G401.6 (cell line): Measurements from ENCODE around the gene SNX20.

Experiments
- FAIRE-seq: peaks from 2 replicates; lab custom pipeline; 2012; peaks lifted over from hg19 to GRCh38; lab: Jason Lieb, UNC

The SNX20 gene

GRCh38 chr16:50705436-50706110, 24.5 kb upstream of the SNX20 start:
- FAIRE-seq = no peak

DNA sequence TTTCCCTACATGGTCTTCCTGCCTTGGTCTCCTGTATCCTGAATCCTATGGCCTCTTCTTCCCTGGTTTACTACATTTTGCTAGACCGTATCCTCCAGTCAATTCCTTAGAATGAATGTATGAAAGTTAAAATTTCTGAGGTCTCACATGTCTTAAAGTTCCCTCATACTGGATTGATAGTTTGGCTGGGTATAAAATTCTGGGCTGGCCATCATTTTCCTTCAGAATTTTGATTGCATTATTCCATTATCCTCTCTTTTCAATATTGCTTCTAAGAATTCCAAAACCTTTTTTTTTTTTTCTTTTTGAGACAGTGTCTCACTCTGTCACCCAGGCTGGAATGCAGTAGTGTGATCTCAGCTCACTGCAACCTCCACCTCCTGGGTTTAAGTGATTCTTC, 23.1 kb upstream of the SNX20 start:
- FAIRE-seq = no peak

- FAIRE-seq = no peak
Observed at GRCh38 chr16:50702725-50703124, 21.6 kb upstream of the SNX20 start.

DNA sequence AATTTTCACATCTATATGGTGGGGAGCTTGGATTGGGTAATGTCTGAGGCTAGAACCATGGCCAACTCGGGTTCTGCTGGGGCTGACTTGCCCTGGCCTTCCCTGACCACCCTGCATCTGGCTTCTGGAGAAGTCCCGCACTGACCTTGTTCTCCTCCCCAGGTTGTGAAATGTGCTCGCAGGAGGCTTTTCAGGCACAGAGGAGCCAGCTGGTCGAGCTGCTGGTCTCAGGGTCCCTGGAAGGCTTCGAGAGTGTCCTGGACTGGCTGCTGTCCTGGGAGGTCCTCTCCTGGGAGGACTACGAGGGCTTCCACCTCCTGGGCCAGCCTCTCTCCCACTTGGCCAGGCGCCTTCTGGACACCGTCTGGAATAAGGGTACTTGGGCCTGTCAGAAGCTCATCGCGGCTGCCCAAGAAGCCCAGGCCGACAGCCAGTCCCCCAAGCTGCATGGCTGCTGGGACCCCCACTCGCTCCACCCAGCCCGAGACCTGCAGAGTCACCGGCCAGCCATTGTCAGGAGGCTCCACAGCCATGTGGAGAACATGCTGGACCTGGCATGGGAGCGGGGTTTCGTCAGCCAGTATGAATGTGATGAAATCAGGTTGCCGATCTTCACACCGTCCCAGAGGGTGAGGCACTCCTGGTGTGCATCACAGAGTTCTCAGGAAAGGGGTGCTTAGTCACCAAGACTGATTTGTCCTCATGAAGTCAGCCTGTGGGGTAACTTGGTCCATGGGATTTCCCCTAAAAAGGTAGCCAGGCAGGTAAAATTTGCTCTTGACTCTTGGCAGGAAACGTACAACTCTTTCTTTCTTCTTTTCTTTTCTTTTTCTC, 18.4 kb upstream of the SNX20 start:
- FAIRE-seq = no peak

- no peak for FAIRE-seq
Observed at GRCh38 chr16:50697881-50698767, 17.0 kb upstream of the SNX20 start.

GRCh38 chr16:50697421-50697715, 16.3 kb upstream of the SNX20 start:
- FAIRE-seq = no peak

GRCh38 chr16:50696575-50697420, 15.7 kb upstream of the SNX20 start:
- FAIRE-seq = no peak

DNA sequence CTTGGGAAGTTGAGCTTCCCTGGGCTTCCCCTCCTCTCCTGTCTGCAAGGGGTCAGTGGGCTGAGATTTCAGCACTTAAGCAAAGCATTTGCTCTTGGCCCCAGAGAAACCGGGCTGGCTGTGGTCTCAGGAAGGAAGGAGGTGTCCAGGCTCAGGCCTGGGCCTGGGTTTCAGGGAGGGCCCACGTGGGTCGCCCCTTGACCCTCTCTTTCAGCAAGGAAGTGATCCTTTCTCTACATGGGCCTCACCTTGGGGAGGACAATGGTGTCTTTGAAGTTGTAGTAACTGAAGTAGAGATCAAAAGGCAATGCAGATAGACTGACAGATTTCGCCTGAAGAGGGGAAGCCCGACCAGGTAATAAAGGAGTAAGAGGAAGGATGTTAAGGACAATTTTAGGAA, 15.0 kb upstream of the SNX20 start:
- no peak for FAIRE-seq

DNA sequence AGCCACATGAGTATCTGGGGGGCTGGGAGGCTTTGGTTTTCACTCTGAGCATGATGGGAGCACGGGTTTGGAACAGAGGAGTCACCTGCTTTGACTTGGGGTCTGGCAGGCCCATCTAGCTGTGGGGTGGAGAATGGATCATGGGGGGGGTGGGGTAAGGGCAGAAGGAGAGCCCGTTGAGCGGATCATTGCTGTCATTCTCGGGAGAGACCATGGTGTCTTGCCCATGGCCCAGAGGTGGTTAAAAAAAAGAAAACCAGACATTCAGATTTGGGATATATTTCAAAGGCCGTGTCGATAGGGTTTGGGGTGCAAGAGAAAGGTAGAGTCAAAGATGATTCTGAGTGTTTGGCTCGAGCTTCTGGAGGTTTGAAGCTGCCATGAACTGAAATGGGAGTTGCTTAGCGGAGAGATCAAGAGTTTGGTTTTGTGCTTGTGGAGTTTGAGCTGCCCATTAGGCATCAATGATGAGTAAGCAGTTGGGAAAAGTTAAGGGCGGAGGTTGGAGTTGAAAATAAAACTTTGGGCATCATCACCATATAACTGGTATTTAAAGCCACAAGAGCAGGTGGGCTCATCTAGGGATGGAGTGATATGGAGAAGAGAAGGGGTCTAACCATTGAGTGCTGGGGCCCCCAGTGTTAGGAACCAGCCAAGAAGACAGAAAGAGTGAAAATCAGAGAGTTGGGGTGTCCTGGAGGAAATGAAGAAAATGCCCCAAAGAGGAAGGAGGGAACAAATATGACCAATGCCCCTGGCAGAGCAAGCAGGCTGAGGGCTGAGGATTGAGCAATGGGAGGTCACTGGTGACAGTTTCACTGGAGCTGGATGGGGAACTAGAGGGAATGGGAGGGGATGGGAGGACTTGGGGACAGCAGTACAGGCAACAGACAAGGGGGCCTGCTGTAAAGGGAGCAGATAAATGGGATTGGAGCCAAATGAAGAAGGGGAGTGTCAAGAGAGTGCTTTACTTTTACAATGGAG, 14.2 kb upstream of the SNX20 start:
- FAIRE-seq = no peak

DNA sequence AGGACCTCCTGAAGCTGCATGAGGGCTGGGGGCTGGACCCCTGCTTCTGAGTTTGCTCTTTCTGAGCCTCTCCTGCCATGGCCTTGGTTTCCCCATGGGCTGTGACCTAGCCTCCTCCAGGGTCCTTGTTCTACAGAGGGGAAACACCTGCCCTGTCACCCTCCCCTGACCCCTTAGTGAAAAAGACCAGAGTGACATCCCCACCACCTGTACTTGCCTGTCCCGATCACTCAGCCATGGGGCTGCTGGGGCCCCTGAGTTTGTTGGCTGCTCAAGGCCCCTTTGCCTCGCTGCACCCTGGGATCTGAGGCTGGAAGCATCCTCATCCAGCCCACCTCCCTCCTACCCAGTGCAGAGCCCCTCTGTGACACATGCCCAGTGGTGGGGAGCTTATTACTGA, 13.1 kb upstream of the SNX20 start:
- FAIRE-seq = no peak

- no peak for FAIRE-seq
Observed at GRCh38 chr16:50692999-50693781, 12.1 kb upstream of the SNX20 start, which contains the start of gene NOD2. Gene NOD2, plus strand, starts transcription at chr16:50693606. Its CDS starts 5,890 bp downstream, at chr16:50699496.

GRCh38 chr16:50692644-50692998, 11.5 kb upstream of the SNX20 start:
- no peak for FAIRE-seq

DNA sequence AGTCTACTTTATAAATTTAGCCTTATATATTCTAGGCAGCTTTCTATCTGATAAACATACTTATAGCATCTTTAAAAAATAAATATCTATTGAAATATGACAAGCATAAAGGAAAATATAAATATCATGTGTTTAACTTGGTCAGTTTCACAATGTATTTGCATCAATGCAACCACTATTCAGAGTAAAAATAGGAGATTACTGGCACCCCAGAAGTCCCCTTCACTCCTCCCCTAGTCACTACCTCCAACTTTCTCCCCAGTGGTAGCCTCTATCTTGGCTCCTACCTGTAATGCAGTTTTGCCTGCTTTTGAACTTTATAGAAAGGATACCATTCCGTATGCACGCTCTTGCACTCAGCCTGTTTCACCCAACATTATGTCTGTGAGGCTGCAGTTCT, 9.1 kb upstream of the SNX20 start:
- no peak for FAIRE-seq

- no peak for FAIRE-seq
Observed at GRCh38 chr16:50688867-50689266, 7.8 kb upstream of the SNX20 start.

- FAIRE-seq = no peak
Observed at GRCh38 chr16:50688083-50688482, 7.0 kb upstream of the SNX20 start.

DNA sequence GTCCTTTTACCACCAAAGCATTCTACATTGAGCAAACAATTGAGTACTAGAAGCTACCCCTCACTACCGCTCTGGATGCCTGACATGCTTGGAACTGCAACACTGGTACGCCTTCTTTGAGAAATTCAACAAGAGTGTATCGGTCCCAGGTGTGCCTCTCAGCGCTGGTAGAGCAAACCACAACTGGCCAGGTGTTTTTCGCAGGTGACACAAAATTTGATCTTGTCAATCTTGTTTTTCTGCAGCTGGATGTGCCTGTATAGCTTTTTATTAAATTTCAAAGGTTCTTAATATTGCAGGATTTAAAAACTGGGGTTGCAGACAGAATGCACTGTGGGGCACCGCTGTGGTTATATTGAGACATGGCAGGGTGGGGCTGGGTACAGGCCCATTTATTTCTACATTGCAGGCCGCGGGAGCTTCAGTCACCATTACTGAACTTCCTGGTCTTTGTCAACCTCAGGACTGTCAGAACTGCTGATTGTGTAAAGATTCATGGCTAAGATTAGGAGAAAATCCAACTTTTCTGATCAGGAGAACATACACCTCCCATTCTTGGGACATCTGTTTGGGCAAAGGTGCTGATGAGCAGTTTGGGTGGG, 4.5 kb upstream of the SNX20 start:
- no peak for FAIRE-seq

DNA sequence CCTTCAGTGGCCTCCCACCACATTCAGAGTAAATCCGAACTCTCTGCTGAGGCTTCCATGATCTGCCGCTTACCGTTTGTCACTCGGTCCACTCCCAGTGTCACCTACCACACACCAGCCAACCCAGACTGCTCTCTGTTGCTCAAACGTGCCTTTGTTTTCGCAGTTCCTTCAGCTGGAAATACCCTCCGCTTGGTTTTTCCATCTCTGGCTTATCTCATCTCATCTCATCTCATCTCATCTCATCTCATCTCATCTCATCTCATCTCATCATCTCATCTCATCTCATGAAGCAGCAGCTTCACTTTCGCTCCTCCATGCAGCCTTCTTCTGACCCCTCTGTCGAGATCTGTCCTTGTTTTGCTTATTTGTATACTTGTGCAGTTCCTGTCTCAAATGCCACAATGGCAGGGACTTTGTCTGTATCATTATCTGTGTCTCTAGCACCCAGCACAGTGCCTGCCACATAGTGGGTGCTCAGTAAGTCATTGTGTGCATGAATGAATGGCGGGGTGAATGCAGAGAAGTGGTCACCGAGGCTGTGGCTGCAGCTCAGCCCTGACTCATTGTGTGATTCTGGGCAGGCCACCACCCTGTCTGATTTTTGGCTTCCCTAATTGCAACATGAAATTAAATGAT, 3.8 kb upstream of the SNX20 start:
- no peak for FAIRE-seq

DNA sequence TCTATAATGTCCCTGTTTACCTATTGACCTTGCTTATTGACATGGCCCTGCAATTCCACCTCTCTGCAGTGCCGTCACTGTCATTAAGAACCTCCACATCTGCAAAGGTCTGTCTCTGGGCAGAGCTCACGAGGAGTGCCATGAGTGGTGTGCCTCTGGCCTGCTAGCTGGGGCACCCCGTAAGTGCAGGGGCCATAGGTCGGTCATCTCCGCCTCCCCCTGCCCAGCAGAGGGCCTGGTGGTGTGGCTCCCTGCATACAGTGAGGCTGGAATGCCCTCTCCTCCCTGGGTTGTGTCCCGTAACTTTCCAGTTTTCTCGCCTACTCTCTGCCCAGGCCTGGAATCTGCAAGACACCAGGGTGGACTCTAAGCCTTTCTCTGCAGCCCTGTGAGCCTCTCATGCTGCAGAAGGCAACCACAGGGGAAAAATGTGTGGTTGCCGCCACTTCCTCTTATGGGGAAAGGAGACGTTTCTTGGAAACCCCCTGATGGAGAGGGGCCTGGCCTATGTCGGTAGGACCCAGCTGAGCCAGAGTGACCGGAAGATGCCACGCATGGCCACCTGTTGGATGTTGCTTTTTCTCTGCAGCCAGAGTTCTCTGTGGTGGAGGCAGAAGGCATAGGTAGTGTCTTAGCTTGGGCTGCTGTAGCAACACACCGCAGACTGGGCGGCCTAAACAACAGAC, 2.7 kb upstream of the SNX20 start:
- no peak for FAIRE-seq

GRCh38 chr16:50680556-50680893, 587 bp downstream of the SNX20 start:
- no peak for FAIRE-seq
